GM19328 (cell line): ENCODE data around the gene SPOP.
"Not testable (repeated sequence)": the region's sequence is repeated elsewhere in the genome, so short reads cannot be mapped to it uniquely, and the experiment has no call there.

Source experiments
- ATAC-seq: cut with Tn5 transposase; IDR thresholded peaks from one replicate; pipeline ENCODE4 v1.9.1; 2021; ENCODE audit warnings: mild to moderate bottlenecking, moderate library complexity; ENCODE audit not compliant: unreplicated experiment

SPOP gene

DNA sequence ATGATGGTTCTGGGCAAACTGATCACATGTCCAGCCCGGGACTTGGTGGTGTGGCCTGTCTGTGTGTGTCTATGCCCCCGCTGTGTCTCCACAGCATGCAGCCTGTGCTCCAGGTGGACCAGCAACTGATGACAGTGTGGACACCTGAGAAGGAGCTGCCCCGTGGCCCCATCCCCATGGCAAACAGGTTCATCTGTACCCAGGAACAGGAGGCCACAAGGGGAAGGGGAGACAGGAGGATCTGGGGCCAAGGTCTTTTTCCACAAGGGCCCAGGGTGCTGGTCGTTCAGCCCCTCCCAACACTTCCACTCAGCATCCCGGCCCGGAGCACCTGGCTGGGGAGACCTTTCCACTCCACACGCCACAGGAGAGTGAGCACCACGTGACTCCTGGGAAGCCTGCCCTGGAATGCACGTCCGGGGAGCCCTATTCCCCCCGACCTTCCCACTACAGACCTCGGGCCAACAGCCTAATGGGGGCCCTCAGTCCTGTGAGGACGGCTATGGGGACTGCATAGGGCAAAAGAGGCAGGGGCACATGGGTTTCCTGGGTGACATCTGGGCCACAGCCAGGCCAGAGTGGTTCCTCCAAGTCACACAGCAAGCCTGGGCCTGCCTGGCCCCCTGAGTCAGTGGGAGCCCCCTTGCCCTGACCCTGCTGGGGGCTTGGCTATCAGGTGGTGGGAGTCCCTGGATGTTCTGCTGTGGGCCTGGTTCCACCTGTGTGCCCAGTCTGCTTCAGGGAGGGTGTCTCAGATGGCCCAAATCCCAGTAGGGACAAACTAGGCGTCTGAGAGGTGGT lies 123.0 kb downstream of the SPOP start:
- no peak for ATAC-seq

DNA sequence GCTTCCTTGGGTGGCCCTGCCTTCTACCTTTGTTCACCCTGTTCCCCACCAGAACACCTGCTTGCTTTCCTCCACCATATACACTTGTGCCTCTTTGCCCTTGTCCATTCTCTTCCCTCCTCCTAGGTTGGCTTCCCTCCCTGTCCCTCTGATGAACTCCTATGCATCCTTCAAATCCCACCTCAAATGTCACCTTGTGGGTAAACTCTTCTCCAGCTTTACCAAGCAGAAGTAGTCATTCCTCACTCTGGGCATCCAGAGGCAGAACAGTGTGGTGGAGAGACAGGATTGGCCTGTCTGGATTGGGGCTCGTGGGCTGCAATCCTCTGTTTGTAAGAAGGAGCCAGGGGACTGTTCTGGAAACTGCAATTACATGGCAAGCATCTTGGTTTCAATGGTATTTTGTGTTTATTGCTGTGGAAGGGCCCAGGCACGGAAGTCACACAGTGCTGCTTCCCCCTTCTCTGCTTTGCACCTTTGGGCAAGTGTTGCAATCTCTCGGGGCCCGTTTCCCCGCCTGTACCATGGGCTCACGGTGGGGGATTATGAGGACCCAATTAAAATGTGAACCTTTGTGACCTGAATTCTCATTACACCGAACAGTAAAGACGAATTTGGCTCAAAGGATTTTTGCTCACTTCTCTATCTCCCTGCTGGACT lies 124.1 kb downstream of the SPOP start:
- ATAC-seq: no peak

DNA sequence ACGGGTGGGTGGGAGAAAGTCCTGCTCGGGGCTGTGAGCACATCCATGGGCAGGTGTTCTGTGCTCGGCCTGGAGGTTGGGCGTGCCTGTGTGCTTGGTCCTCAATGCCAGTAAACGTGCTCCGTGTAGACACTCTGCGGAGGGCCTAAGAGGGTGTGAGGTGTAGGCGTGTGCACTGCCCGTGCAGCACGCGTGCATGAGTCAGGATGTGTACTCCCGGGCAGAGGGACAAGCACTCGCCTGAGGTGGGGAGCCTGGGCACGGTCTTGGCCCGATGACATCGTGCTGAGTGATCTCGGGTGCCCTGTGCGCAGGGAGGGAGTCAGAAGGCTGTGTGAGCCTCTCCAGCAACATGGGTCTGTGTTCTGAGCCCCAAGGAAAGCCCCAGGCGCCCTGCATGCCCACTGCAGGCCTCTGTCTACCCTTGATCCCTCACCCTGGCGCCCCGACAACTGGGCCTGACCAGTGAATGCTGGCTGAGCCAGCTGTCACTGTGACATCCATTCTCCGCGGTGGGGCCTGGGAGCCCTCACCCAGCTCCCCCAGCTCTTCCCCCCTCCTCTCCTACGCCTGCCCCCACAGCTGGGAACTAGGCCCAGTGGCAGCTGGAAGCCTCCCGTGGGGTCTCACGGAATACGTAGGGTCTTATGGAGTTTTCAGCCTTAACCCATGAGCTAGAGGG lies 125.7 kb downstream of the SPOP start:
- no peak for ATAC-seq

DNA sequence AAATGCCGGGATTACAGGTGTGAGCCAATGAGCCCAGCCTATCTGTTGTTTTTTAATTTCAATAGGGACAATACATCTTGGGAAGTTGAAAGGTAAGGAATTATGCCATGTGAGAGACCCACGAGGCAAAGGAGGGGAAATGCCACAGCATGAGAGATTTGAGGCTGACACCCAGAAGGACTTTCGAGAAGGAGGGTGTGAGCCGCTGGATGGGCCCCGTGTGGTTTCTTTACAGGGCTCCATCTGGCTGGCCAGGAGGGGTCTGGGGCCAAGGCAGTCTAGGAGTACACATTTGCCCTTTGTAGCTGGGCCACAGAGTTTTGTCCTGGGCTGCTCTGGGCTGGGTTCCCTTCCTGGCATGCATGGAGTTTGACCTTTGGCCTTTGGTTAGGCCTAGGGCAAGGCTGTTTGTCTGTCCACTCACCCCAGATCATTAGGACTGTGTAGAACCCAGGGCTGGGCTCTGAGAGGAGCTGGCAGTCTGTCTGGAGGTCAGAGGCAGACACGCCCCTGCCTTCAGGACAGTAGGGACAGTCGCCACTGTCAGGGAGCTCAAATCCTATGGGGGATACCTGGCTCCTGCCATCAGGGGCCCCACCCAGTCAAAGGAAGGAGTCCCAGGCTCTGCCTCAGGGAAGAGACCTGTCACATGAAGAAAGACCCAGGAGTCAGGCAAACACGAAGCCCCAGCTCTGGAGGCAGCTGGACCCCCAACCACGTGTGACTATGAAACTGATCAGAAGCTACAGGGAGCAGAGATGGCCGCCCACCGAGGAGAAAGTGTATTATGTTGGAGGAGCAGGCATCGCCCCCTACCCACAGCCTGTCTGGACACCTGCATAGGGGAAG lies 126.5 kb downstream of the SPOP start:
- no peak for ATAC-seq

DNA sequence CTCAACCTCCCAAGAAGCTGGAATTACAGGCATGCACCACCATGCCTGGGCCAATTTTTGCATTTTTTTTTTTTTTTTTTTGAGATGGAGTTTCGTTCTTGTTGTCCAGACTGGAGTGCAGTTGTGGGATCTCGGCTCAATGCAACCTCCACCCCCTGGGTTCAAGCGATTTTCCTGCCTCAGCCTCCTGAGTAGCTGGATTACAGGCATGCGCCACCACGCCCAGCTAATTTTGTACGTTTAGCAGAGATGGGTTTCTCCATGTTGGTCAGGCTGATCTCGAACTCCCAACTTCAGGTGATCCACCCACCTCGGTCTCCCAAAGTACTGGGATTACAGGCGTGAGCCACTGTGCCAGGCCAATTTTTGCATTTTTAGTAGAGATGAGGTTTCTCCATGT lies 127.1 kb downstream of the SPOP start:
- not testable (repeated sequence) for ATAC-seq

DNA sequence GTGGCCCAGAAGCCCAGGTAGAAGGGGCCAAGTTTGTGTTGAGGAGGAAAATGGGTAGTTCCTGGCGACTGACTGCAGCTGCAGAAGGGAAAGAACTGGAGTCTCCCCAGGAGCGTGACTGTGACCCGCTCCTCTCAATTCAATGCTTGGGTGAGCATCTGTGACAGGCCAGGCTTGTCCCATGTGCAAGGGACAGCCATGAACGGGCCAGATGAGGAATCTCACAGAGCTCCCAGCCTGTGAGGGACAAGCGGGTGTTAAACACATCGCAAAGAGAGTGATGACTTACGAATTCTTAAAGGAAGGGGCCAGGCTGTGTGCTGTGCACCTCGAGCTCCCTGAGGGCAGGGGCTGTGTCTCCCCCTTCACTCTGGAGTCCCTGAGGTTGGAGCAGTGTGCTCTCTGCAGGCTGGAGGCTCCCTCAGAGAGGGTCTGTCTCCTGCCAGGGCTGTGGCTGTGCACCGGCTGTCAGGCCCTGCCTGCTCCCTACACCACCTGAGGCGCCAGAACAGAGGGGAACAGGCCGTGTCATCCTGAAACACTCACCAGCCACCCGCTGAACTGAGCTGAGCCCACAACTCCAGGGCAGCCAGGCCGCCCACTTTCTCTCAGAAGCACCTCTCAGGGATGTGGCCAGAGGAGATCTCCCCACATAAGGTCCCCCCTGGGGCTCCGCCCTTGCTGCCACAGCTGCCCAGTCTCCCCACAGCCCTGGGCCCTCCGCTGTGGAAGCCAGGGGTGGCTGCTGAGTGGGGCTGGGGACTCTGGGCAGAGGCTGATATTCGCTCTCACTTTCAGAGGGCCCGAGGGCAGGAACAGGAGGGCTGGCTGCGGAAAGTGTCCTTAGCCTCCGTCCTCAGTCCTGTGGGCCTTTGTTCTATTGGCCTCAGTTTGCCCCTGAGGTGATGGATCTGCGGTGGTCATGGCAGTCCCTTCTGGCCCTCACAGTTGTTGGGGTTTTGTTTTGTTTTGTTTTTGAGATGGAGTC lies 127.9 kb downstream of the SPOP start:
- no peak for ATAC-seq

DNA sequence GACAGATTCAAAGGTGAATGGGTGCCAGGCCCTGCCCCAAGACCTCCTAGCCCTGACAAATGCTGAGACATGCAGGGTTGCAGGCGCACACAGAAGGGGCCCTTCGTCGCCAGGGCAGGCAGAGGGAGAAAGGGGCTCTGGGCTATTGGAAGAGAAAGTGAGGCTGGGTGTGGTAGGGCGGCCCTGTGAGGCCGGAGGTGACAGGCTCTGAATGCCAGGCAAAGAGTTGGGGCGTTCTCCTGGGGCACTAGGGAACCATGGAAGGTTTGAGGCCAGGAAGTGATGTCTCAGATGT lies 128.6 kb downstream of the SPOP start:
- no peak for ATAC-seq
